IPS-NIHi11 (cell line): ENCODE measurements around the gene ACVR1B.

ENCODE experiments used
- DNase-seq: peaks from one replicate; pipeline ENCODE4 v3.0.0; 2012; ENCODE audit warnings: mixed read lengths, low spot score

Gene ACVR1B

DNA sequence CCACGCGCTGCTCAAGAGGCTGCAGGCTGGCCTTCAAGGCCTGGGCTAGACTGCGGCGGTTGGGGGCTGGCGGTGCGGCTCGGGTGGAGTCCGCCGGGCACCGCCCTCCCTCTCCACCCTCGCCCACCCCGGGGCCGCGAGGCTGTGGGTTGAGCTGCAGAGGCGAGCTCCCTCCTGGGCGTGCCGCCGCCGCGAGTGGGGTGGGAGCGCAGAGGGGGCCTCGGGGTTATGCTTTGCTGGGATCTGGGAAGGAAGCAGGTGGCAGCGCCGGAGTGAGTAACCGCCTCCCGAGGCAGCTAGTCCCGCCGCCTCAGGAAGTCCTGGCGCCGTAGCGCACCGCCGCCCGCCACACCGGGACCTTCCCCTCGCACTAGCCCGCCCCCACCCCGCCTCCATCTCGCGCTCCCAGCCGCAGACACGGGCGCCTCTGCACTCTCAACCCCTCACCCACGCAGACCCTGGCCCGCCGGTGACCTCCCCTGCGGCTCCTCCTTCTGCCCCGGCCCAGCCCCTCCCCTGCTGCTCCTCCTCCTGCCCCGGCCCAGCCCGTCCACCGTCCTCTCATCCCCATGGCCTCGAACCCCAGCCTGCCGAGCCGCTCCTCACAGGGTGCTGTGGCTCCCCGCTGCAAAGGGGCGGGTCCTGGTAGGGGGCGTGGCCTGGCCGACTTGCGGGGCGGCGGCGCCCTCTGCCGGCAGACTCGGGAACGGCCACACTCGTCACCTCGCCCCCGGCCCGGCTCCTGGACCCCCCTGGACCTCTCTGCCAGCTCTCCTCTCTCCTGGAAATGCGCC lies 71.9 kb downstream of the ACVR1B start:
- peak; percentile 87 for DNase-seq

DNA sequence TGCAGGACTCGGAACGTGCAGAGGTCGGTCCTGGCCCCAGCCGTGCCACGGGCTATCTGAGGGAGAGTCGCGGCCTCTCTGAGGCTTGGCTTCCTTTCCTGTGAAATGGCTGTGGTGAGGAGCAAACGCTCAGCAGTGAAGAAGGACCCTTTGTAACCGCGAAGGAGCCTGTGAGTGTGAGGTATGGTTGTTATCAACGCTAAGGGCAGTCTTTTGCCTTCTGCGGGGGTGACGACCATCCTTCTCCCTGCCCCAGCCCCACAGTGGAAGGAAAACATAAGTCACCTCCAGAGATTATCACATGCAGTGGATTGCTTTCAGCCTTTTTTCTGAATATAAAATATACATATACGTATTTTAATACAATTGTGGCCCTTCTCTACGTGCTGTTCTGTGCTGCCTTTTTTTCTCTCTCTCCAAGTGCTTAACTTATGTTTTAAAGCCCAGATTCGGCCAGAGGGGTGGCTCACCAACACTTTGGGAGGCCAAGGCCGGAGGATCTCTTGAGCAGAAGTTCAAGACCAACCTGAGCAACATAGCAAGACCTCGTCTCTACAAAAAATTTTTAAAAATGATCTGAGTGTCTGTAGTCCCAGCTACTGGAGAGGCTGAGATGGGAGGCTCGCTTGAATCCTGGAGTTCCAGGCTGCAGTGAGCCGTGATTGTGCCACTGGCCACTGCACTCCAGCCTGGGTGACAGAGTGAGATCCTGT lies 72.6 kb downstream of the ACVR1B start:
- DNase-seq, result no peak

GRCh38 chr12:52024845-52025230 lies 73.3 kb downstream of the ACVR1B start:
- no peak for DNase-seq

DNA sequence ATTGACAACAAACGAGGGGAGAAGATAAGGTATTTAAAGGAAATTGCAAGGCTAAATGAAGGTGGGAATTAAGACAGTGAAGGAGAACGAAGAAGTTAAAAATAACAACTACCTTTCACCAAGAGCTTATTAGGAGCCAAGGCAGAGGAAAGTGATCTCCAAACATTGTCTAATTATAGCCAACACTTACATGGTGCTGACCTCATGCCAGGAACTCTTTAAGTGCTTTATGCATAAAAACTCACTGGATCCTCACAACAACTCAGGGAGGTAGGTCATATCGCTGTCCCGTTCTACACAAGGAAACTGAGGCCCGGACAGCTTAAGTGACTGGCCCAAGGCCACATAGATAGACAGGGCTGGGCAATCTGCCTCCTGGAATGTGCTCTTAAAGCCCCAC lies 74.8 kb downstream of the ACVR1B start:
- no peak for DNase-seq

- no peak for DNase-seq
Observed at GRCh38 chr12:52027085-52027843, 75.8 kb downstream of the ACVR1B start.

DNA sequence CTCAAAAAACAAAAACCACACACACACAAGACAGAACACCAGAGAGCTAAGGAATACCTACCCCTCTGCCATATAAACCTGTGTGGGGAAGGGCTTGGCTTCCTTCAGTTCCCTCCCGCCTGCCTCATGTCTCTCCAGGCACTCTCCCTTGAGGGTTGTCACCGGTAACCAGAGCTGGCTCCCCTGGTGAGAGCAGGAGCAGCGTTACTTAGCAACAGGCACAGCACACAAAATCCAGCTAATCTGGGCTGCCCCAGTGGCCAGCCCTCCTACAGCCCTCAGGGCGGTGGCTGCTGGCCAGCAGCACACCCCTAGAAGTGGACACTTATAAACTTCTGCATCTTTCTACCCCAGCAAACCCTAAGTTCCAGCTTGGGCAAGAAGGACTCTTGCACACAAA lies 78.2 kb downstream of the ACVR1B start:
- peak; percentile 84 for DNase-seq

DNA sequence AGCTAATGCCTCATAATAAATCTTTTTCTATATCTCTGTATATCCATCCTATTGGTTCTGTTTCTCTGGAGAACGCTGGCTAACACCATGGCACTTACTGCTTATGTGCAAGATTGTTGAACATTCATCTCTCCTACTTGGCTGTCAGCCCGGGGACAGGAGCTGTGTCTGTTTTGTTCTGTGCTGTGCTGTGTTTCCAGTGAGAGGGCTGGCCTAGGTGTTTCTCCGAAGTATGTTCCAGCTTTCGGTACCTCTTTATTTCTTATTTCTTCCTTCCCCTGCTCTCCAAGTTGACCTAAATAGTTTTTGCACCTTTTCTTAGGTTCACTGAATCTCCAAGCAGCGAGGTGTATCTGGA lies 80.9 kb downstream of the ACVR1B start:
- no peak for DNase-seq

GRCh38 chr12:52032804-52033445 lies 81.4 kb downstream of the ACVR1B start:
- DNase-seq, result peak; percentile 96

DNA sequence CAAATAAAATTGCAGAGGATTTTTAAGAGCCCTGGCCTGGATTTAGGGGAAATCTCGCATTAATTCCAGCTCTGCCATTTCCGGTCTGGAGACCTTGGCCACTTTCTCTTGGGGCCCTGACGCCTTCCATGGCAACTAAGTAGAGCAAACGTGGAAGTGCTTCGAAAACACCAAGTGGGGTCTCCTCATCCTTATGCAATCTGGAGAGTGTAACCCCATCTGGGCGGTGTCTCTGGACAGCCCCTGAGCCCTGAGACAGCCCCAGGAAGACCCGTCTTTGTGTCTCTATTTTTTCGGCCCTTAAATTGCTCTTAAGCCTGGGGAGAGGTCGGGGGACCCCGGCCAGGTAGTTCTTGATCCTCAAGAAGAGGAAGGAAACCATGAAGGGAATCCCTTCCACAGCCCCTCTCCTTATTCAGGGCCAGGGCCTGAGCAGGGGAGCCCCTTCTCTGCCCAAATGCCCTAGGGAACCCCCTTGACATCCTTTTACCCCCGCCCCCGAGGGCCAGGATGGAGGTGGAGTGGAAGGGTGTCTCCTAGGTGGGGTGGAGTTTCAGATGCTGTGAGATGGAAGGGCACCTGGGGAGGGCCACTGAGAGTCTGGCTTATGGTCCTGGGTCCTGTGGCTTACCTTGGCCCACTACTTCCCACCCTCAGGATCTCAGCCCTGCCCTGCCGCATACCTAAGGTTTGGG lies 82.1 kb downstream of the ACVR1B start:
- DNase-seq, result no peak

GRCh38 chr12:52035190-52035589 lies 83.7 kb downstream of the ACVR1B start:
- no peak for DNase-seq

GRCh38 chr12:52035926-52036325 lies 84.4 kb downstream of the ACVR1B start:
- no peak for DNase-seq

- DNase-seq, result peak; percentile 84
Observed at GRCh38 chr12:52036587-52037171, 85.2 kb downstream of the ACVR1B start.

DNA sequence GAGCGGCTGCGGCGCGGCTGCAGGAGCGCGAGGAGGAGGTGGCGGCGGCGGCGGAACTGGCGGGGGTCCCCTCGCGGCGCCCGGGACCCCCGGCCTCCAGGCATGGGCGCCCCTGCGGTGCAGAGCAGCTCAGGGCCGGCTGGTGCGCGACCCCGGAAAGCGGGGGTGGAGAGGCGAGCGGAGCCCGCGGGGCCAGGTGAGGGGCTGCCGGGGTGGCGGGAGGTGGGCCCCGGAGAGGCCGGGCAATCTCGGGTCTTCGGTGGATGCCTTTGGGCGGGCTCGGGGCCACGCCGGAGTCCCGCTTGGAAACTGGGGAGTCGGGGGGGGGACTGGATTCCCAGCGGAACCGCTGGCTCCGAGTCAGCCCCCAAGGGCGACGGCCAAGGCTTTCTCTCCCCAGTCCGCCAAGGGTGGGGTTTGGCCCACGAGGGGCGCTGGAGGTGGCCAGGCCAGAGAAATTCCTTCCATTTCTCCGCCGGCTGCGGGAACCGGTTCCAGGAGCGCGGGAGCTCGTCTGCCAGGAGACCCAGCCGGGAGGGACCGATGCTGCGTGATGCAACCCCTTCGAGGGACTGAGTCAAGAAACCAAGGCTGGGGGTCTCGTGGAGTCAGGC lies 85.9 kb downstream of the ACVR1B start:
- DNase-seq, result peak; percentile 59

DNA sequence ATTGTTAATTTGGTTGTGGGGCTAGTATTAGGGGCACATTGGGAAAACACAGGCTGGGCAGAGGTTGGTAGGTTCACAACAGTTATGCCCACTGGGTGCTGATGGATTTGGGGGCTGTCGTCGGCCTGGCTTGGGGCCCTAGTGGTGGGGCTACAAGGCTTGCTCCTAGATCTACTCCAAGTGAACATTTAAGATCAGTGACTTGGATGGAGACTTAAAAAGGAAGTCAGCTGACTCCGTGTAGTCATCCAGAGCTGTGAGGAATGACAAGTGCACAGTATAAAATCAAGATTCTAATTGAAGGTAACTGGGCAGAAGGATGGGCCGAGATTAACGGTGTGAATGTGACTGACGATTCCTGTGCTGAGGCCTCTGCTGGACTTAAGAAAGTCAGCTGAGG lies 86.9 kb downstream of the ACVR1B start:
- DNase-seq, result no peak

DNA sequence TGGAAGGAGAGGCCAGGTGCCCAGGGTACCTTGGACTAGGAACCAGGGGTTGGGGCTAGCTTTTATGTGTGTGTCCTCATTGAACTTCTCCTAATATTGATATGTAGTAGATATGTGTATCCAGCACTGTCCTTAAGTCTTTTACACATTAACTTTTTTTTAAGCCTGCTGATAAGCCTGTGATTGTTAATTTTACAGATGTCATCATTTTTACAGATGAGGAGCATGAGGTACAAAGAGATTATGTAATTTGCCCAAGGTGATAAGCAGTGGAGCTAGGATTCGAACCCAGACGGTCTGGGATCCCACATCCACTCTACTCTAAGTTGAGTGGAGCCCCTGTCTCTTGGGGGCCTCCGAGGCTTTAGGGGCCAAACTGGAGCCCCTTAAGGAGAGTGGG lies 89.5 kb downstream of the ACVR1B start:
- no peak for DNase-seq

- peak; percentile 66 for DNase-seq
Observed at GRCh38 chr12:52041695-52042123, 90.2 kb downstream of the ACVR1B start.

DNA sequence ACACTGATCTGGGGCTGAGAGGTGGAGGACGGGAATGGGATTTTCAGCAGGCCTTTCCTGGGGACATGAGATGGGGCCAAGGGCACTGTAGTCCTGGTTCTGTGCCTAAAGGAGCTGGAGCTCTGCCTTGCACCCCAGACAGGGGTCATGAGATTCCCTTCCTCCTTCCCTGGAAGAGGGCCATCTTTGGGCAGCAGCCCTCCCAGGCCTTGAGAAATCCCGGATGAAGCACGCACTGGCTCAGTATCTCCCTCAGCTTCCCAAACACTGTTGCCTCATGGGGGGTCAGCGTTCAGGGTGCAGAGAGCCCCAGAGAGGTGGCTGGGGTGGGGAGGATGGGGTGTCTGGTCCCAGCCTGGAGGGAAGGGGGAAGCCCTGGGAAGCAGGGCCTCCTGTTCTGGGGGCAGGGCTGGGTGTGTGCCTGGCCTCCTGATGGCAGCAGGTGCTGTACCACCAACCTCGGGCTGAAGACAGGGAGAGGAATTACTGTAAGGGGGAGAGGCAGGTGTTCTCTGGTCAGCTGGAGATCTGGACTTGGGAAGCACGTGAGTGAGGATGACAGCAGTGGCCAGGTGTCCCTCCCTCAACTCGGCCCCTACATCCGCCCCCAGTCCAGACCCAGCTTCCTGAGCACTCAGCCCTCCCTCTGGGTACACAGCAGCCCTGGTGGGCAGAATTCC lies 91.3 kb downstream of the ACVR1B start:
- no peak for DNase-seq

DNA sequence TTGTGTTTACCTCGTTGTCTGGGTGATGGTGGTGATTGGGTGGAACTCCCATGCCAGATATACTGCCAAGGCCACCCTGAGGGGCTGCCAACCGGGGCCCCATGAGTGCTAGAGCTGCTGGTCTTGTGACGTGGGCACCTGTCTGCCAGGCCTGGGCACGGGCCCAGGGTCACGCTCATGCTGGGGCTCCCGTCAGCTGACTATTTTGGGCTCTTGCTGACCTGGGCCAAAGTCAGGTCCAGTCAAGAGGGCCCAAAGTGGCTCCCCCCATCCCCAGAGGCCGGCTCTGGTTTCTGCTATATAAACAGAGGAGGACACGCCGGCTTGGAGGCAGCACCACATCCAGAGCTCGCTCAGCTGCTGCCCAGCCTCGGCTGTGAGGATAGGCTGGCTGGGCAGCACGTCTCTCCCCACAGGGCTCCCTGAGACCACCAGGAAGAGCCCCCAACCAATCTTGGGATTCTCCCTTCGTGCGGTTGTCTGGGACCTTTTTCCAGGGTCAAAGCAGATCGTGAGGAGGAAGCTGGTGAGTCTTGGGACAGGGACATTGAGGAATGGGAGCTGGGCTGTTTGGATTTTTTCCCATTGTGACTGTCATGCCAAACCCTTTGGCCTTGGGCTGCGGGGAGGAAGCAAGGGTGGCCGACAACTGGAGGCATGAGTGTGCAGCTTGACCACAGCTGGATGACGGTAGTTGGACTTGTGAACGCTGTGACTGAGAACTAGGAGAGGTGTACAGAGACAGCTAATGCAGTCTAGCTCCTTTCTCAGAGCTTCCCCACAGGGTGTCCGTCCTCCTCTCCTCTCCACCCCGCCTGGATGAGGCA lies 92.1 kb downstream of the ACVR1B start:
- DNase-seq, result no peak

DNA sequence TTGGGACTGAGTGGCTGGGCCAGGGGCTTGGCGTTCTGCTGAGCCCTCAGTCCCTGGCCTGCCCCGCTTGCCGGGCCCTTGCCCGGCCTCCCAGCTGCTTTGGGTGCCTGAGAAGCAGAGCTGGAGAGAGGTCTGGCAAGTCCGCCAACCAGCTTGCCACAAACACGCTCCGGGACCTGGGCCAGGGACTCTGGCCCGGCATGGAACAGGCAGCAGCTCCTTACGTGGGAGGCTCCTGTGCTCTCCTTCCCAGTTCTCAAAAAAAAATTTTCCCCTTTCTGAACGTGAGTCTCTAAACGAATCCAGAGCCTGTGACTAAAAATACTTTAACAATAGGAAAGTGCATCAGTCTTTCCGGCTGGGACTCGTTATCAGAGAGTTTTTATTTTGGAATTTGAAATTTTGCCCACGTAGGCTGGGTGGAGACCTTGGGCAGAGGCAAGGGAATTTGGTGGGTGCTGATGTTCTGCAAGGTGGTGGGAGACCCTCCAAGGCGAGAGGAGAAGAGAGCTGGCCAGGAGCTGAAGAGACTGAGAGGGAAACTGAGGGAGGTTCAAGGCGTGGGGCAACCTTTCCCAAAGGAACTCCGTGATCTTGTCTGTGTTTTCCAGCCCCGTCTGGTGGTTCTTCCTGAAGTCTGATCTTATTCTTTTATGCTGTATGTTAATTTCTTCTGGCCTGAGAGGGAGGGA lies 92.9 kb downstream of the ACVR1B start:
- no peak for DNase-seq
